SK-N-MC (cell line): Measurements from ENCODE around the gene LRRC8B.

Experiments
- EZH2 ChIP-seq: fragments of 200-600 bp; sonication (generic); IDR thresholded peaks from one replicate; pipeline ENCODE4 v1.6.1; 2017; ENCODE audit warnings: antibody characterized with exemption
- POLR2AphosphoS5 ChIP-seq: IDR thresholded peaks from 2 replicates; pipeline ENCODE4 v1.6.1; 2012; ENCODE audit warnings: mild to moderate bottlenecking, low read depth, low read length, borderline replicate concordance

GRCh38 chr1:89502042-89502441 is 22.6 kb upstream of the LRRC8B start:
- TF ChIP-seq EZH2 (no peak), POLR2AphosphoS5 (no peak)
